Measurements from ENCODE around the gene SIGLEC15.
"Not testable (repeated sequence)": the region's sequence is repeated elsewhere in the genome, so short reads cannot be mapped to it uniquely, and the experiment has no call there.

The SIGLEC15 gene

DNA sequence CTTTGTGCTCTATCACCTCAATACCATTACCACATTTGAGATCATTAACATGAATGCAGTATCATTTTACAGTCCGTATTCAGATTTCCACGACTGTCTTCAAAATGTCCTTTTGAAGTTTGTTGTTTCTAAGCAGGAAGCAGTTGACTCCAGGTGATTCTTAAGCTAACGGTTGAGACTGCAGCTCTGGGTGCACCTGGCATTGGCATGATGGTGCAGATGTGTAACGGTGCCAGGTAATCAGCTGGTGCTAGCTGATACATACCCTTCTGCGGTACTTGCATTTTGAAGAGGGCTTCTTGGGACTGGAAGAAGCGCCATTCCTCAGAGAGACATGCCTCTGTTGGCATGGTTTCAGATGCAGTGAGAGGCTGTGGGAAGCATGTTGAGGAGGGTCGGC, 19.5 kb downstream of the SIGLEC15 start:
- H3K4me3 ChIP-seq (ENCODE audit: low read length in 2 of 2): no peak overlapping the region
- H3K4me1 ChIP-seq (ENCODE audit: control insufficient read depth in 2 of 2, insufficient read depth in 2 of 2, low read length in 2 of 2): no peaks in the 10 kb centered on the region
- H3K27ac ChIP-seq (ENCODE audit: low read depth in 2 of 2, low read length in 2 of 2): no peak overlapping the region
- no peak overlapping the region for H3K9ac ChIP-seq (ENCODE audit: low read depth in 1 of 2, low read length in 2 of 2)
- H3K9me3 ChIP-seq (ENCODE audit: control insufficient read depth in 2 of 2, low read length in 2 of 2): no peaks in the 10 kb centered on the region
- H3K27me3 ChIP-seq (ENCODE audit: control insufficient read depth in 2 of 2, insufficient read depth in 2 of 2, low read length in 2 of 2): peaks cover under 1 to 2% of the 10 kb centered on the region in 2 donors
- peaks cover 4 to 10% of the 10 kb centered on the region in 2 donors for H3K36me3 ChIP-seq (ENCODE audit: control insufficient read depth in 2 of 2, insufficient read depth in 2 of 2, low read length in 2 of 2)

DNA sequence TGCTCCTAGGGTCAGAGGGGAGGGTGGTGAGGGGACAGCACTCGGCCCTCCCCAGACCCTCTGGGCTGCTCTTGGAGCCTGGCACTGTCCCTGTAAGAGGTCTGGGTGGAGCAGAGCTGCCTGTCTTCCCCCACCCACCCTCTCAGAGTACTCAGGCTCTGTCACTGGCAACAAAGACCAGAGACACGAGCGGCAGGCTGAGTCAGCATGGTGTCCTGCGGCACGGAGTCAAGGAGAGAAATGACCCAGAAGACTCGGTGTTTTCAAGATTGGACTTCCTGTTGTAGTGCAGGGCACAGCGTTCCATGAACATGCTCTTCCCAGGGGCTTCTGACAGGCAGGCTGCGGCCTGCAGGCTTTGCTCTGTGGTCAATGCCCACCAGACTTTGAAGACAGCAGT, 19.9 kb downstream of the SIGLEC15 start:
- Histone ChIP-seq H3K36me3 (ENCODE audit: control insufficient read depth in 2 of 2, insufficient read depth in 2 of 2, low read length in 2 of 2) (peaks cover 4 to 12% of the 10 kb centered on the region in 2 donors), H3K9ac (ENCODE audit: low read depth in 1 of 2, low read length in 2 of 2) (no peak overlapping the region), H3K9me3 (ENCODE audit: control insufficient read depth in 2 of 2, low read length in 2 of 2) (no peaks in the 10 kb centered on the region), H3K27me3 (ENCODE audit: control insufficient read depth in 2 of 2, insufficient read depth in 2 of 2, low read length in 2 of 2) (no peaks in the 10 kb centered on the region), H3K4me3 (ENCODE audit: low read length in 2 of 2) (no peak overlapping the region), H3K4me1 (ENCODE audit: control insufficient read depth in 2 of 2, insufficient read depth in 2 of 2, low read length in 2 of 2) (no peaks in the 10 kb centered on the region), H3K27ac (ENCODE audit: low read depth in 2 of 2, low read length in 2 of 2) (no peak overlapping the region)

DNA sequence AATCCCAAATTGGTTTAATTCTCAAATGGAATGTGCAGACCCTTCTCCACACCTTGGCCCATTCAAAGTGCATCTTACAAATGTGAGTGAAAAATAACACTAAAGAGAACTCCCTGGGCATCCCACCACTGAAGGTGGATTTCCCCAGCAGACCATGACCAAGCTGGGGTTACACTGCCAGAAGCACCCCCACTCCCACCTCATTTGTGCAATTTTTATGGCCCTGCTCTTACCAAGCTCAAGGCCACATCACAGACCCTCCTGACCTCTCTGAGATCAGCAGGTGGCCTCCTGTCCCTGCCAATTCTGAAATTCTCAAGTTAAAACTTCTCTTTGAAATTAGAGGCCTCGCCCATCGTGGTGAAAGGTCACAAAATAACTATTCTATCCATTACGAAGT, 21.6 kb downstream of the SIGLEC15 start:
- H3K27ac ChIP-seq (ENCODE audit: low read depth in 2 of 2, low read length in 2 of 2): no peak overlapping the region
- no peaks in the 10 kb centered on the region for H3K9me3 ChIP-seq (ENCODE audit: control insufficient read depth in 2 of 2, low read length in 2 of 2)
- no peak overlapping the region for H3K9ac ChIP-seq (ENCODE audit: low read depth in 1 of 2, low read length in 2 of 2)
- no peaks in the 10 kb centered on the region for H3K27me3 ChIP-seq (ENCODE audit: control insufficient read depth in 2 of 2, insufficient read depth in 2 of 2, low read length in 2 of 2)
- H3K4me3 ChIP-seq (ENCODE audit: low read length in 2 of 2): no peak overlapping the region
- no peaks in the 10 kb centered on the region for H3K4me1 ChIP-seq (ENCODE audit: control insufficient read depth in 2 of 2, insufficient read depth in 2 of 2, low read length in 2 of 2)
- H3K36me3 ChIP-seq (ENCODE audit: control insufficient read depth in 2 of 2, insufficient read depth in 2 of 2, low read length in 2 of 2): peaks cover 10 to 17% of the 10 kb centered on the region in 2 donors

DNA sequence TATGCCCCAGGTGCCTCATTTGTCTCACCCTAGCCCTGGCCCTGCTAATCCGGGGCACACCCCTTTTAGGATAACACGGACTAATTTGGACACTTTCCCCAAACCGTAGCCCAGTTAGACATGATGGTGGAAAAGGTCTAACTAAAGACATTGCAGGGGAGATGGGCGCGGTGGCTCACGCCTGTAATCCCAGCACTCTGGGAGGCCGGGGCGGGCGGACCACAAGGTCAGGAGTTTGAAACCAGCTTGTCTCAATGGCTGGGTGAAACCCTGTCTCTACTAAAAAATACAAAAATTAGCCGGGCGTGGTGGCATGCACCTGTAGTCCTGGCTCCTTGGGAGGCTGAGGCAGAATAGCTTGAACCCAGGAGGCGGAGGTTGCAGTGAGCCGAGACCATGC, 23.2 kb downstream of the SIGLEC15 start:
- H3K9me3 ChIP-seq (ENCODE audit: control insufficient read depth in 2 of 2, low read length in 2 of 2); H3K9ac ChIP-seq (ENCODE audit: low read depth in 1 of 2, low read length in 2 of 2); H3K4me3 ChIP-seq (ENCODE audit: low read length in 2 of 2); H3K27me3 ChIP-seq (ENCODE audit: control insufficient read depth in 2 of 2, insufficient read depth in 2 of 2, low read length in 2 of 2); H3K27ac ChIP-seq (ENCODE audit: low read depth in 2 of 2, low read length in 2 of 2); H3K4me1 ChIP-seq (ENCODE audit: control insufficient read depth in 2 of 2, insufficient read depth in 2 of 2, low read length in 2 of 2): not testable (repeated sequence)
- peaks cover 23 to 29% of the 10 kb centered on the region in 2 donors for H3K36me3 ChIP-seq (ENCODE audit: control insufficient read depth in 2 of 2, insufficient read depth in 2 of 2, low read length in 2 of 2)

DNA sequence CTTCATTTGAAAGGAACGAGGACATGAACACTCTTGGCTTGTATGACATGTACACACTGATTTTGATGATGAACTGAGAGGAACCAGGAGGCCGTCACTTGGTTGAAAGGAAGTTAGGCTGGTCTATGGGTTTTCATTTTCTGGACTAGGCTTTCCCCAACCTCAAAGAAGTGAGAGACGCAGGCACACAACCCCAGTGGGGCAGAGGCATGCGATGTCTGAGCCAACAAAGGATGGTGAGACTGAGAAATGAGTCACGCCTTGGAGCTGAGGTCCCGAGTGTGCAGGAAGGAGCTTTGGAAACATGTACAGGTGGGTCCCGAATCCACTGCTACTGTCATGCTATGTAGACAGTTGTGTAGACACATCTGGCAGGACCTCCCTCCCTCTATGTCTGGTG, 24.1 kb downstream of the SIGLEC15 start:
- Histone ChIP-seq H3K4me3 (ENCODE audit: low read length in 2 of 2) (no peak overlapping the region), H3K36me3 (ENCODE audit: control insufficient read depth in 2 of 2, insufficient read depth in 2 of 2, low read length in 2 of 2) (peaks cover 29 to 35% of the 10 kb centered on the region in 2 donors), H3K4me1 (ENCODE audit: control insufficient read depth in 2 of 2, insufficient read depth in 2 of 2, low read length in 2 of 2) (no peaks in the 10 kb centered on the region), H3K9ac (ENCODE audit: low read depth in 1 of 2, low read length in 2 of 2) (no peak overlapping the region), H3K9me3 (ENCODE audit: control insufficient read depth in 2 of 2, low read length in 2 of 2) (no peaks in the 10 kb centered on the region), H3K27me3 (ENCODE audit: control insufficient read depth in 2 of 2, insufficient read depth in 2 of 2, low read length in 2 of 2) (no peaks in the 10 kb centered on the region), H3K27ac (ENCODE audit: low read depth in 2 of 2, low read length in 2 of 2) (no peak overlapping the region)

DNA sequence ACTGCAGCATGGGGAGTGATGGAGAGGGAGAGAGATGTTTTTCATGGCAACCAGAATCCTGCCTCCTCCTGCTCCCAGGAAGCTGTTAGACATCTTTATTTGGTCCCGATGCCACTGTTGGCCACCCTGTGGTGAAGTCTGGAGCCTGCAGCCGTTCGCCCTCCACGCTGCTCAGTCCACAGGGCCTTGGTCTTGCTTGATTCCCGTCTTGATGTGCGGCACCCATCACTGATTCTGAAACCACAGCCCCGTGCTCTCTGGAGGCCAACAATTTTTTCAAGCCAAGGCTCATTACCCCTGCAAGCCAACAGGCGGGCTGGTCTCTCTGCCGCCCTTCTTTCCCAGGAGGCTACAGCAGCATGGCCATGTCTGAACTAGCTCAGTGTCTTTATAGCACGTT, 24.5 kb downstream of the SIGLEC15 start:
- Histone ChIP-seq H3K9ac (ENCODE audit: low read depth in 1 of 2, low read length in 2 of 2) (no peak overlapping the region), H3K9me3 (ENCODE audit: control insufficient read depth in 2 of 2, low read length in 2 of 2) (no peaks in the 10 kb centered on the region), H3K27ac (ENCODE audit: low read depth in 2 of 2, low read length in 2 of 2) (no peak overlapping the region), H3K36me3 (ENCODE audit: control insufficient read depth in 2 of 2, insufficient read depth in 2 of 2, low read length in 2 of 2) (peaks cover 29 to 38% of the 10 kb centered on the region in 2 donors), H3K4me3 (ENCODE audit: low read length in 2 of 2) (no peak overlapping the region), H3K27me3 (ENCODE audit: control insufficient read depth in 2 of 2, insufficient read depth in 2 of 2, low read length in 2 of 2) (no peaks in the 10 kb centered on the region), H3K4me1 (ENCODE audit: control insufficient read depth in 2 of 2, insufficient read depth in 2 of 2, low read length in 2 of 2) (no peaks in the 10 kb centered on the region)

DNA sequence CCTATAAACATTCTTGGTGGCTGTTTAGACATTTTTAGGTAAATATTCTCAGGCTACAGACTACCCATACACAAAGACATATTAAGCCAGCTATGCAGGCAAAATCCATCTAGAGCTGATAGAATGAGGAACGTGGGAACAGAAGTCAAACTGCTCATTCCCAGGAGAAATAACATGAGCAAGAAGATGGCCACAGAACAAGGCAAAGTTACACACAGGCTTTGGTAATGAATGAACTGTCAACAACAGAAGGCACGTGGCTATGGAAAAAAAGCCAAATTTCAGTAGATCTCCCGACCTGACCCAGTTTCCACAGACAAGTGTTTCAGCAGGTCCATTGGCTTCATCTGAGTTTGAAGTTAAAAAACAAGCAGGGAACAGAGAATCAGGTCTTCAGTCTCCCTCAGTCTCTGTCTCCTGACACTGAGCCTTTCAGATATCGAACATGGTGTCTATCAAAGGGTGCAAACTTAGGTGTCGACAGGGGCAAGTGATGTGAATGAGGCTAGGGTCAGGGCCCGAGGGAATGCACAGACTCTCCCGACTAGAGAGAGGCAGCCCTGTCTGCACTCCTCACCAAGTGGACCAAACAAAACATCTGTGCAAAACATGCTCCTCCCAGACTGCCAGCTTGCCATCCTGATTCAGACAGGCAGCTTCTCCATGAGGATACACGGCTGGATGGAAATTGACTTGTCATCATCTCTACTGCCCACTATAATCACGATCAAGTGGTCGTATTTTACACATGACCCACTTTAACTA, 25.9 kb downstream of the SIGLEC15 start:
- H3K27ac ChIP-seq (ENCODE audit: low read depth in 2 of 2, low read length in 2 of 2): no peak overlapping the region
- H3K36me3 ChIP-seq (ENCODE audit: control insufficient read depth in 2 of 2, insufficient read depth in 2 of 2, low read length in 2 of 2): peaks cover 41 to 52% of the 10 kb centered on the region in 2 donors

DNA sequence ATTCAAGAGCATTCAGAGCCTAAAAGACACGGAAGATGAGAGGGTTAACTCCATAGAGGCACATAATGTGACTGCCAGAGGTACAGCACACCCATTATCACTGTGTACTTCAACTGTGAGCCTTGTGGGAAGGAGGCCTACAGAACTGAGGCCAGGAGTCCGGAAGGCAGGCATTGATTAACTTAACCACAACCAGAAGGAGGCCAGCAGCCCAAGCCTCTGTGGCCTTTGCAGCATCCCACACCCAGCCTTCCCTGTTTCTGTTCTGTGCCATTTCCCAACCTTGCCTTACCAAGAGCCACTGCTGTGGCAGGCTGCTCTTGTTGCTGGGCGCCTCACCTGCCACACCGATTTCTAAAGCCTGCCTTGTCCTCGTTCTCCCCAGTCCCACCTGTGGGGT, 27.2 kb downstream of the SIGLEC15 start:
- H3K4me3 ChIP-seq (ENCODE audit: low read length in 2 of 2): no peak overlapping the region
- no peaks in the 10 kb centered on the region for H3K27me3 ChIP-seq (ENCODE audit: control insufficient read depth in 2 of 2, insufficient read depth in 2 of 2, low read length in 2 of 2)
- H3K9ac ChIP-seq (ENCODE audit: low read depth in 1 of 2, low read length in 2 of 2): no peak overlapping the region
- no peak overlapping the region for H3K27ac ChIP-seq (ENCODE audit: low read depth in 2 of 2, low read length in 2 of 2)
- H3K9me3 ChIP-seq (ENCODE audit: control insufficient read depth in 2 of 2, low read length in 2 of 2): no peaks in the 10 kb centered on the region
- H3K36me3 ChIP-seq (ENCODE audit: control insufficient read depth in 2 of 2, insufficient read depth in 2 of 2, low read length in 2 of 2): peaks cover 50 to 57% of the 10 kb centered on the region in 2 donors
- H3K4me1 ChIP-seq (ENCODE audit: control insufficient read depth in 2 of 2, insufficient read depth in 2 of 2, low read length in 2 of 2): no peaks in the 10 kb centered on the region

More for the DNA sequence above, 25.9 kb downstream of the SIGLEC15 start:
- H3K4me1 ChIP-seq (ENCODE audit: control insufficient read depth in 2 of 2, insufficient read depth in 2 of 2, low read length in 2 of 2): no peaks in the 10 kb centered on the region
- no peak overlapping the region for H3K4me3 ChIP-seq (ENCODE audit: low read length in 2 of 2)
- no peak overlapping the region for H3K9ac ChIP-seq (ENCODE audit: low read depth in 1 of 2, low read length in 2 of 2)
- no peaks in the 10 kb centered on the region for H3K9me3 ChIP-seq (ENCODE audit: control insufficient read depth in 2 of 2, low read length in 2 of 2)
- no peaks in the 10 kb centered on the region for H3K27me3 ChIP-seq (ENCODE audit: control insufficient read depth in 2 of 2, insufficient read depth in 2 of 2, low read length in 2 of 2)

DNA sequence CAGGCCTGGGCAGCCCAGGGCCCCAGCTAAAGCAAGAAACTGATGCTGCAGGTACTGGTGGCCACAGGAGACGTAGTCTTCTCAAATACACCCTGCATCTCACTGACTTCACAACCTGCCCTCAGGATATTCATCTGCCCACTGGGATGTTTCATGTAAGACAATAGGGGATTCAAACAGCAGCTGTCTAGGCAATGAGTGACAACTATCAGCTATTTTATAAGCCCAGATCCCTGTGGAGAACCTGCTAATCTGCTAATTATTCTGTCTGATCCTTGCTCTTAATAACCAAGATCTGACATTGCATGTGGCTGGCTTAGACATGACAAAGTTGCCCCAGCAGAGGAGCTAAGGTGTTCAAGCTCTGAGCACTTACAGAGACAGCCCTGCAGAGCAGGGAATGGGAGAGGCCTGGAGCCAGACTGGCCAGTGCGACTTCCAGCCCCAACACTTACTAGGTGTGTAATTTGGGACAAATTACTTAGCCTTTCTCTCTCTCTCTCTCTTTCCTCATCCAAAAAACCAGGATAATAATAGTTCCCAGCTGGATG, 28.6 kb downstream of the SIGLEC15 start:
- Histone ChIP-seq H3K36me3 (ENCODE audit: control insufficient read depth in 2 of 2, insufficient read depth in 2 of 2, low read length in 2 of 2) (peaks cover 64 to 69% of the 10 kb centered on the region in 2 donors), H3K27me3 (ENCODE audit: control insufficient read depth in 2 of 2, insufficient read depth in 2 of 2, low read length in 2 of 2) (no peaks in the 10 kb centered on the region), H3K4me3 (ENCODE audit: low read length in 2 of 2) (no peak overlapping the region), H3K9me3 (ENCODE audit: control insufficient read depth in 2 of 2, low read length in 2 of 2) (no peaks in the 10 kb centered on the region), H3K27ac (ENCODE audit: low read depth in 2 of 2, low read length in 2 of 2) (no peak overlapping the region), H3K9ac (ENCODE audit: low read depth in 1 of 2, low read length in 2 of 2) (no peak overlapping the region), H3K4me1 (ENCODE audit: control insufficient read depth in 2 of 2, insufficient read depth in 2 of 2, low read length in 2 of 2) (no peaks in the 10 kb centered on the region)

DNA sequence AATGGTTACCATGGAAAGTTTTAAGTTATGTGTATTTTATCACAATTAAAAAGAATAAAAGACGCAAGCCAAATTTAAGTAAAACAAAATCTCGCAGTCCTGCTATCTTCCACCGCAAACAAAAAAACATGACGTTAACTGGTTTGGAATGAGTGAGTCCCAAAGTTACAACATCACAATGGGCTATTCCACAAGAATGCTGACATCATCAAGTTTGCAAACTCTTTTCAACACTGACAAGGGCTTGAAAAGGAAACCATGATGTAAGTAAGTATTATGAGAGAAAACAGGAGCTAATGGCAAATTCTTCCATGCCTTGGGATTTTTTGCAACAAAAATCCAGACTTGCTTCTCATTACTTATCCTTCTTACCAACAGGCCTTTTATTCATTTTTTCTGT, 31.1 kb downstream of the SIGLEC15 start:
- Histone ChIP-seq H3K4me1 (ENCODE audit: control insufficient read depth in 2 of 2, insufficient read depth in 2 of 2, low read length in 2 of 2) (no peaks in the 10 kb centered on the region), H3K27me3 (ENCODE audit: control insufficient read depth in 2 of 2, insufficient read depth in 2 of 2, low read length in 2 of 2) (no peaks in the 10 kb centered on the region), H3K9ac (ENCODE audit: low read depth in 1 of 2, low read length in 2 of 2) (no peak overlapping the region), H3K27ac (ENCODE audit: low read depth in 2 of 2, low read length in 2 of 2) (no peak overlapping the region), H3K9me3 (ENCODE audit: control insufficient read depth in 2 of 2, low read length in 2 of 2) (no peaks in the 10 kb centered on the region), H3K36me3 (ENCODE audit: control insufficient read depth in 2 of 2, insufficient read depth in 2 of 2, low read length in 2 of 2) (peaks cover 70 to 71% of the 10 kb centered on the region in 2 donors), H3K4me3 (ENCODE audit: low read length in 2 of 2) (no peak overlapping the region)
